Activated B cell treated with CpG ODN at 0.5 μM for 24 hours (primary cell): ENCODE data around the gene DNAH14. TPM values are rescaled to one million over a fixed set of nuclear protein-coding genes. Genes with fewer than 3 reads are reported as not detected.
"Not testable (repeated sequence)": the region's sequence is repeated elsewhere in the genome, so short reads cannot be mapped to it uniquely, and the experiment has no call there.

Experiments
- ATAC-seq: fragments of 200-7000 bp; cut with Tn5 transposase; one replicate; pipeline ENCODE4 v1.10.0; 2021; ENCODE audit warnings: low read depth, mild to moderate bottlenecking, moderate library complexity
- CTCF ChIA-PET: fragments of 350-600 bp; sonication (Branson Sonifier 250); formaldehyde crosslinking; loops from one replicate; lab custom pipeline; 2021; ENCODE audit warnings: antibody characterized with exemption; lab: Charles Lee
- POLR2A ChIA-PET: fragments of 350-600 bp; sonication (Branson Sonifier 250); formaldehyde crosslinking; loops from one replicate; lab custom pipeline; 2021; ENCODE audit warnings: antibody characterized with exemption; lab: Charles Lee
- DNase-seq: peaks from one replicate; pipeline ENCODE4 v3.0.0; 2022
- H3K27ac Mint-ChIP-seq: one replicate; pipeline ENCODE4 v1.8.0; 2020; ENCODE audit warnings: mixed read lengths
- H3K27me3 Mint-ChIP-seq: one replicate; pipeline ENCODE4 v1.8.0; 2021; ENCODE audit warnings: mixed read lengths
- H3K36me3 Mint-ChIP-seq: one replicate; pipeline ENCODE4 v1.8.0; 2021; ENCODE audit warnings: low read depth, mixed read lengths
- H3K4me1 Mint-ChIP-seq: one replicate; pipeline ENCODE4 v1.8.0; 2021; ENCODE audit warnings: mixed read lengths
- H3K4me3 Mint-ChIP-seq: one replicate; pipeline ENCODE4 v1.8.0; 2020; ENCODE audit warnings: mild to moderate bottlenecking, mixed read lengths
- H3K9me3 Mint-ChIP-seq: one replicate; pipeline ENCODE4 v1.8.0; 2020; ENCODE audit warnings: mixed read lengths
- CTCF ChIP-seq: fragments of 200-600 bp; IDR thresholded peaks from one replicate; pipeline ENCODE4 v1.8.0; 2022; ENCODE audit warnings: antibody characterized with exemption, mild to moderate bottlenecking
- intact Hi-C: fragments of 100-400 bp; cut with micrococcal nuclease; formaldehyde crosslinking; loops from one replicate; pipeline ENCODE4 v1.15.1; 2024
- total RNA-seq: library from RNA; stranded (reverse); gene quantifications from 2 replicates; pipeline ENCODE4 v1.2.3, GENCODE V29; 2022

DNAH14 gene
- total RNA-seq, 1 donor from 2014 or later, result not detected

- H3K4me3 Mint-ChIP-seq, ATAC-seq, H3K4me1 Mint-ChIP-seq, CTCF ChIA-PET, H3K27ac Mint-ChIP-seq, POLR2A ChIA-PET, H3K36me3 Mint-ChIP-seq, H3K9me3 Mint-ChIP-seq, H3K27me3 Mint-ChIP-seq, DNase-seq, intact Hi-C loops: not testable (repeated sequence)
These were observed 16.8 kb downstream of the DNAH14 start for GRCh38 chr1:224946349-224946691.

GRCh38 chr1:224957696-224958095 lies 28.2 kb downstream of the DNAH14 start:
- DNase-seq (no peak), ATAC-seq (no peak)
- H3K36me3 Mint-ChIP-seq, result no peaks in the 10 kb centered on the region
- H3K4me3 Mint-ChIP-seq, result no peak overlapping the region
- ChIA-PET CTCF (no interaction called here), POLR2A (no interaction called here)
- no peak overlapping the region for H3K27ac Mint-ChIP-seq
- no peaks in the 10 kb centered on the region for H3K9me3 Mint-ChIP-seq
- H3K27me3 Mint-ChIP-seq, result no peaks in the 10 kb centered on the region
- H3K4me1 Mint-ChIP-seq, result no peaks in the 10 kb centered on the region
- no peak for TF ChIP-seq CTCF
- intact Hi-C loops, result no loop called here

DNA sequence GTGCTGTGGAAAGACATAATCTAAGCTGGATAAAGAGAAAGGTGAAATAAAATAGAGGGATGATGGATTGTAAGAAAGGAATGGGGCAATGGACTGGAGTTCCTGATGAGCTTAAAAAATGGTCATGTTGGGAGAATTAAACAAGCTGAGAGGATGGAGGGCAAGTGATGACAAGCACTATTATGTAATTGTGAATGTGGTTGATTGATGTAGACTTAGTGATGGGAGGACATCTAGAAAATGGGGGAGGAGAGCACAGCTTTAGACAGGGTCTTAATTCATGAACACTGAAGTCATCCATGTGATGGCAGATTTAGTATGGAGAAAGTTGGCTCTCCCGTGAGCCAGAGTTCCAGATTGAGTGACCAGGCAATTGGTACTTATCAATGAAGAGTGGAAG lies 29.0 kb downstream of the DNAH14 start:
- H3K4me3 Mint-ChIP-seq, result no peak overlapping the region
- H3K27me3 Mint-ChIP-seq, result no peaks in the 10 kb centered on the region
- no peaks in the 10 kb centered on the region for H3K36me3 Mint-ChIP-seq
- no peaks in the 10 kb centered on the region for H3K9me3 Mint-ChIP-seq
- CTCF ChIA-PET, result no interaction called here
- H3K4me1 Mint-ChIP-seq, result no peaks in the 10 kb centered on the region
- no peak for ATAC-seq
- intact Hi-C loops, result no loop called here
- POLR2A ChIA-PET, result no interaction called here
- no peak for TF ChIP-seq CTCF
- H3K27ac Mint-ChIP-seq, result no peak overlapping the region
- DNase-seq, result no peak

DNA sequence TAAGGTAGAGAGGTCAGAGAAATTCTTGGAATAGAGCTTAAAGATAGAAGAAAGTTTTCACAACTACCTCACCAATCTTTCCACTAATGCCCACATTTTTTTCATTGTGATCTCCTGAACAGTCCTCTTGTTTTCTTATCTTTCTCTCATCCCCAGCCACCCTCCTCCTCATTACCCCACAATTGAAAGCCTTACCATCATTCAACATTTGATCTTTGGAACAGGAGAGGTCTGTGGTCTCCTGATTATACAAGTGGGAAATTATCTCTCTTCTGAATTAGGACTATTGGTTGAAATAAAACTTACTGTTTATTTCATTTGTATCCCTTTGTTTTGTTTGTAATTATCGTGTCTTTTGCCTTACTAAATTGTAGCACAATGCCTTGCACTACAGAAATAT lies 29.6 kb downstream of the DNAH14 start:
- intact Hi-C loops, result no loop called here
- ATAC-seq, result no peak
- no peaks in the 10 kb centered on the region for H3K27me3 Mint-ChIP-seq
- H3K36me3 Mint-ChIP-seq, result no peaks in the 10 kb centered on the region
- ChIA-PET CTCF (no interaction called here), POLR2A (no interaction called here)
- TF ChIP-seq CTCF, result no peak
- DNase-seq, result no peak
- no peaks in the 10 kb centered on the region for H3K4me1 Mint-ChIP-seq
- H3K27ac Mint-ChIP-seq, result no peak overlapping the region
- no peak overlapping the region for H3K4me3 Mint-ChIP-seq
- no peaks in the 10 kb centered on the region for H3K9me3 Mint-ChIP-seq

- H3K36me3 Mint-ChIP-seq, result no peaks in the 10 kb centered on the region
- H3K27ac Mint-ChIP-seq, result no peak overlapping the region
- H3K4me1 Mint-ChIP-seq, result no peaks in the 10 kb centered on the region
- no peak for ATAC-seq
- H3K27me3 Mint-ChIP-seq, result no peaks in the 10 kb centered on the region
- H3K9me3 Mint-ChIP-seq, result no peaks in the 10 kb centered on the region
- H3K4me3 Mint-ChIP-seq, result no peak overlapping the region
- no peak for TF ChIP-seq CTCF
- CTCF ChIA-PET, result no interaction called here
- intact Hi-C loops, result no loop called here
- DNase-seq, result no peak
- POLR2A ChIA-PET, result no interaction called here
These were observed 30.2 kb downstream of the DNAH14 start for GRCh38 chr1:224959656-224960055.

DNA sequence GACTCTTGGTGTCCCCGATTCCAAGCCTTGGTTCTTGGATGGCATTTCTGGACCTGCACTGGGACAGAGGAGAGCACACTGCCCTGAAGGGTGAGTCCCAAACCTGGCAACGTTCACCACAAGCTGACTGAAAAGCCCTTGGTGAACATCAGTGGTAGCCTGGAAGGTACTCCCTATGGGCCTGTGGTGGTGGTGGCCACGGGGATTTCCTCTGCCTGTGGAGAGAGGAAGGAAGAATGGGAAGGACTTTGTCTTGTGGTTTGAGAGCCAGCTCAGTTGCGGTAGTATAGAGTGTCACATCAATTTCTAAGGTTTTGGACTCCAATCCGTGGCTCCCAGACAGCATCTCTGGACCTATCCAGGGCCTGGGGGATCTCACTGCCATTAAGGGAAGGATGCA lies 50.7 kb downstream of the DNAH14 start:
- Mint-ChIP-seq H3K9me3 (no peaks in the 10 kb centered on the region), H3K36me3 (no peaks in the 10 kb centered on the region), H3K4me3 (no peak overlapping the region), H3K4me1 (no peaks in the 10 kb centered on the region), H3K27me3 (no peaks in the 10 kb centered on the region), H3K27ac (no peak overlapping the region)
- no peak for TF ChIP-seq CTCF
- POLR2A ChIA-PET, result no interaction called here
- intact Hi-C loops, result no loop called here
- CTCF ChIA-PET, result no interaction called here
- DNase-seq (no peak), ATAC-seq (no peak)

DNA sequence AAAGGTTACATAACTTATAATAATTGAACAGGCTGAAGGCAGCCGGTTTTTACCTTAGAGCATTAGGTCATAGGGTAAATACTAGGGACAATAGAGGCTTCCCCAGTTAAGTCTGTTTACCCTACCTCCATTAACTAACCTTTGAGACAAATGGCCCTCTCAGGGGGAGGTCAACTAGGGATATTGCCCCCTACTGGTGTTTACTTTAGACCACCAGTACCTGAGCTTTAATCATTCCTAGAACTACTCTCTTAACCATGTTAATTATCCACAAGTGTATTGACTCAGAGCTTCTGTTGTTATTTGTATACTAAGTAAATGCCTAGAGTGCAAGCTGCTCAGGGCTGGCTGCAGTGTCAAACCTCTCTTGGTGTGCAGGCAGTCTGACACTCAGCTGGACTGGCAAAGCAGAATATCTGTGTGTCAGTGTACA lies 52.5 kb downstream of the DNAH14 start:
- H3K4me1 Mint-ChIP-seq, intact Hi-C loops, H3K4me3 Mint-ChIP-seq, H3K9me3 Mint-ChIP-seq, H3K27ac Mint-ChIP-seq, ATAC-seq, H3K27me3 Mint-ChIP-seq, DNase-seq, POLR2A ChIA-PET, H3K36me3 Mint-ChIP-seq, CTCF ChIA-PET: not testable (repeated sequence)
